Stimulated activated CD8-positive, alpha-beta memory T cell treated with anti-CD3 and anti-CD28 coated beads, Interleukin-12 subunit alpha, Interleukin-12 subunit beta, amount 100 ng/mL, for 4 hours (primary cell): ENCODE data around the gene RPL36A.

Experiments
- DNase-seq: peaks from one replicate; pipeline ENCODE4 v3.0.0-alpha.2; 2020; ENCODE audit warnings: low read depth

Gene RPL36A

GRCh38 chrX:101393530-101394305 is 2.9 kb downstream of the RPL36A start:
- no peak for DNase-seq

DNA sequence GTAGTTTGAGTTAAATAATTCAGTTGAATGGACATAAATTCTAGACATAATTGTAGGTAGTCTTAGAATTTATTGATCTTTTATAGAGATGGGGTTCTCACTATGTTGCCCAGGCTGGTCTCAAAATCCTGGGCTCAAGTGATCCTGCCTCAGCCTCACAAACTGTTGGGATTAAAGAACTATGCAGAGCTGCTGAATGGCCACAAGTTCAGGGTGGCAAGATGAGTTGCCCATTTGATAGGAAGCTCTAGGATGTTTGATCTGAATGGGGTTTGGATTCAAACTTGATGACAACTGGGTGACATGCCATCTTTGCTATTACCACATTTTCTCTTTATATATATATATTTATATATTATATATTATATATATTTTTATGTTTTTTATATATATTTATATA is 3.6 kb downstream of the RPL36A start:
- DNase-seq, result no peak

DNA sequence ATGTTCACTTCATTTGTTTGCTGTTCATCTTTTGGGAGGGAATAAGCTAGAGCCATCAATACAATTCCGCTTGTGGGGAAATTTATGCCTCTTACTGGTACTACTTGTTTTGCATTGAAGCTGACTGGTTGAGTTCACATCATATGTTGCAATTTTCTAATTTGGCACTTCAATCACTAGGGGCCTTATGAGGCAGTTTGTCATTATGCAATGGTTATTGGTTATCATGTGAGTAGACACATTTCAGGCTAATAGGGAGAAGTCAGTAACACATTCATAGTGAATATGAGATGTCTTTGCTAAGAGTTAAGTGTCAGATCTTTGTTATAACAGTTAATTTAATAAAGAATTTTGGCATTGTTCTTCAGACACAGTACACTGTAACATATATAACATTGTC is 5.0 kb downstream of the RPL36A start:
- no peak for DNase-seq

DNA sequence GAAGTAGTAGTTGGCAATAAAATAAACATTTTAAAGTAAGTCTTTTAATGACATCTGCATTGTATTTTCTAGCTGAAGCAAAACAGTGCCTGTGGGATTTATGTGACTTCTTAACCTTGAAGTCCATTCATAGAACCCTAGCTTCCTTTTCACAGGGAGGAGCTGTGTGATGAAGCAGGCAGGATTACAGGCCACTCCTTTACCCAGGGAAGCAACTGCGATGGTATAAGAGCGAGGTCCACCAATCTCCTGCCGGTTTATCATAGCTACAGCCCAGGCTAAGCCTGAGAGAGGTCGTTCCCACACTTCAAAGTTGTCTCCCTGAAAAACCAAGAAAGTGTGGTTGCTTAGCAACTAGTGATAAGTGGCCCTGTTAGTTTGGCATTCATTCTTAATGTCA is 7.0 kb downstream of the RPL36A start:
- no peak for DNase-seq

DNA sequence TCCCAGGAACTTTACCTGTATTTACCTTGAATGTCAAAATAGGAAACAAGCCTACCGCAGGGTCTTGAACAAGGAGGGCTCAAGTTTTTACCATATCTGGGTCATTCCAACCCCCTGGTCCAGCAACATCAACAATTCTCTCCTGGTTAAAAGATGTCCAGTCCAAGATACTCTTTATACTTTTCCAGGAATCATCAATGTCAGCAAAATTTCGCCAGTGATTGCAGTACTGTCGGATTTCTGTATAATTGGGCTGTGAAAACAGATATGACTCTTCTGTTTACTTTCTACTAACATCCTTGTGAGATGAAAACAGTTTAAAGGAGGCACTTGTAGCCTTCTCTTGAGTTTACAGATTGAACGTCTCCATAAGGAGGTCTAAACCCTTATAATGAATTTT is 7.9 kb downstream of the RPL36A start:
- DNase-seq, result no peak

DNA sequence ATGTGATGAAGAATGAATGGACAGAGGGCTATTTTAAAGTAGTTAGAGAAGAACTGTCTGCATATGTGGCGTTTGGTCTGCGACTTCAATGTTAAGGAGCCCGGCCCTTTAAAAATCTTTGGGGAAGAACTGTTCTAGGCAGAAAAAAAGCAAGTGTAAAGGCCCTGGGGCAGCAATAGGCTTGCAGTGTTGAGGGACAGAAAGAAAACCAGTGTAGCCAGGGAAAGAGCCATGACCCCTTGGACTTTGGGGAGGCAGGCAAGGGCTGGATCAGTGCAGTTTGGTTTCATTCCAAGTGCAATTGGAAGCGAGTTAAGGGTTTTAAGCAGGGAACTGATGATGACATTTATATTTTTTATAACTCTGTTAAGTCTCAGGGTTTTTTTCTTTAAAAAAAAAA is 9.0 kb downstream of the RPL36A start:
- DNase-seq, result no peak

DNA sequence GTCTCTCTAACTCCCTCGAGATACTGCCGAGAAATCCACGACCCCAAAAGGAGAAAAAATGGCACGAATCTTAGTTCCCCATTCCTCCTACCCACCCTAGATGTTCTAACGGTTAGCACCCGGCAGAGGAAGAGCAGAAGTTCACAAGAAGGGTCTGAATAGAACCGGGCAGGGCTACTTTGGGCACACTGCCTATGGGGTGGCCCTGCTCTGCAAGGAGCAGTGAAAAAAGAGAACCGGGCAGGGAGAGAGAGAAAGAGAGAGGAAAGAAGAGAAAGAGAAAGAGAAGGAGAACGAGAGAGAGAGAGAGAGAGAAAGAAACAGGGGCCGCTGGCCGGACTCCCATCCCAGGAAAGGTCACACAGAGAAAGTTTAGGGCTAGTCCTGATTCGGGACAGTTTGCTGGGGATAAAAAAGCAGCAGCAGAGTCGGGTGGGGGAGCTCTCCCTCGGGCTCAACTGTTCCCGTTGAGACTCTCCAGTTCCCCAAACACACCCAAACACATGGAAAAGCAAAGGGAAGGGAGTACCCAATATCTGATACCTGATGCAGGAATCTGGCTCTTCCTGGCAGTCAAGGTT is 16.4 kb downstream of the RPL36A start:
- DNase-seq, result no peak

DNA sequence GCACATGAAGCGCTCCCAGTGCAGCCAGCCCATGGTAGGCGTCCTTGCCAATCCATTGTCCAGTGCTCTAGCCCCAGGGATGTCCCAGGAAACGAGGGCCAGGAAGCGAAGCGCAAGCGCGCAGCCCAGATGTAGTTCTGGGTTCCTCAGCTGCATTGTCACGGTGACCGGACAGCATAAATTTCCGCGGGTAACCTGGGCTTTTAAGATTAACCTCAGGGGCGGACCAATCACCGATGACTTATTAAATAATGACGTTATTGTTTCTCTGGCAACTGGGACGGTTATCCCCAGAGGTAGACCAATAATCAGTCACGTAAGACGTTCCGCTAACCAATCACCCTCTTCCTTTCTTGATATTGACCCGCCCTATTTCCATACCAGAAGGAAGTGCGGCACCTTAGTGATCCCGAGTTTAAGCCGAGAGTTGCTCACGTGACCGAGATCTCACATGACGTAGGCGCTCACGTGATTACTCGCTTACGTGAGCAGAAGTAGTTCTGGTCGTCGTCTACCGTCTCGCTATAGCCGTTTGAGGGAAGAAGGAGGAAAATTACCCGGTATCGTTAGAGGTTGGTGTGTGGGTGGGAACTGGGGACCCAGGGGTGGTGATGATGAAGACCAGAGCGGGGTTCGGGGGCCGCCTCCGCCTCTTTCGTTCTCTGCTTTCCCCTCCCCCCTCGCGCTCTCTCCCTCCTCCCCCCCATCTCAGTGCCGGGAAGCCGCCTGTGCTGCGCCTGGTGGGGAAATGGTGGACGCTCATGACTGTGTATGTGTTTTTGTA is 17.1 kb downstream of the RPL36A start, which contains the start of the genes GLA and HNRNPH2:
Gene GLA, minus strand, starts transcription at position 178 of the 784 bp plus-strand sequence. Its CDS starts 22 bp downstream, at position 156.
Gene HNRNPH2, plus strand, starts transcription at position 475 of the 784 bp plus-strand sequence. CDS start 3,767 bp downstream, outside the sequence.
- peak; percentile 67 for DNase-seq

GRCh38 chrX:101408532-101408841 is 17.7 kb downstream of the RPL36A start:
- no peak for DNase-seq

DNA sequence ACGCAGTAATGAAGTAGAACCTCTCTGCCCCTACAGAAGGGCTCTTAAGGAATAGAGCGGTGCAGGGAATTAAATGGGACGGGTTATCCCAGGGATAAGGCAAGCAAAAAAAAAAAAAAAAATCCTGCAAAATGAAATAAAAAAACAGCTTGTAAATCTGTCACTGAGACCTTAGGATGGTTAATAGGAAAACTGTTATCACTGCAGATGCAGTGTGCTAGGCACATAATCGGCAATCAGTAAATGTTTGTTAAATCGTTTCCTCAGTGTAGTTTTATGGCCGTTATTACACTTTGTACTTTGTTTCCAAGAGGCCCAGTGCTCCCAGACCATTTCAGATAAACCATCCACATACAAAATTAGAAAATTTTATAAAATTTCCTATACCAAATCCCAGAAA is 18.2 kb downstream of the RPL36A start:
- DNase-seq, result no peak

DNA sequence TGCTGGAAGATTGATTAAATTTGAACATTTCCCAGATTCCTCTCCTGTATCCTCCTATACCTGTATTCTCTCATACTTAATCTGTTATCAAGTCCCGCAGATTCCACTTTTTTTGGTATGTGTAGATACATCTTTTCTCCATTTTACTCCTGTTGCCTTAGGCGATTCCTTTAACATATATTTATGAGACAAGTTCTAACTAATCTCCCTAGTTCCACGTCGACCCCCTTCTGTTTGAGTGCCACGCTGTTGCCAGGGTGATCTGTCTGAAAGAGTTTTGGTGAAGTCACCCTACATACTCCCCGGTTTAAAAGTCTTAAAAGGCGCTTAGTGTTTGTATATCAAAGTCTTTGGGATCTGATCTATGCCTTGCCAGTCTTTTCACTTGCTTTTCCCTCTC is 19.6 kb downstream of the RPL36A start:
- DNase-seq, result no peak

DNA sequence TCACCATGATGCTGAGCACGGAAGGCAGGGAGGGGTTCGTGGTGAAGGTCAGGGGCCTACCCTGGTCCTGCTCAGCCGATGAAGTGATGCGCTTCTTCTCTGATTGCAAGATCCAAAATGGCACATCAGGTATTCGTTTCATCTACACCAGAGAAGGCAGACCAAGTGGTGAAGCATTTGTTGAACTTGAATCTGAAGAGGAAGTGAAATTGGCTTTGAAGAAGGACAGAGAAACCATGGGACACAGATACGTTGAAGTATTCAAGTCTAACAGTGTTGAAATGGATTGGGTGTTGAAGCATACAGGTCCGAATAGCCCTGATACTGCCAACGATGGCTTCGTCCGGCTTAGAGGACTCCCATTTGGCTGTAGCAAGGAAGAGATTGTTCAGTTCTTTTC is 21.2 kb downstream of the RPL36A start:
- no peak for DNase-seq

GRCh38 chrX:101415180-101416145 is 24.7 kb downstream of the RPL36A start:
- DNase-seq, result no peak

DNA sequence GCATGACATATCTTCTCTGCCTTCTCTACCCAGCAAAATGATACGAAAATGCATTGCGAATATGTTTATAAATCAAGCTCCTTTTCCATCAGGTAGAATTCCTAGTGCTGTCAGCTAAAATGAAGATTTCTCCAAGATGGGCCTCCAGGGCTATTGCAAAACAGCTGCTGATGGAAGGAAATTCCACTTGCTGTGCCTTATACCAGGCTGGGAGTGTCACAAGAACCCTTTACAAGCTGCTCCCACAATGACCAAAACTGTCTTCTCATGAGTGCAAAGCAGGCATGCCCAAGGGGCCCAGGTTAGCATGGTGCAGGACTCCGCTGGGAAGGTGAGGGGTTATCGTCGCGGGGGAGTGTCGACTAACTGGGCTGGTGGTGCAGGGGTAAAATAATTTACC is 25.9 kb downstream of the RPL36A start:
- no peak for DNase-seq

- DNase-seq, result no peak
Measured at GRCh38 chrX:101417190-101417589, 26.4 kb downstream of the RPL36A start.

- DNase-seq, result peak; percentile 3
Measured at GRCh38 chrX:101417981-101418841, 27.4 kb downstream of the RPL36A start.

GRCh38 chrX:101419489-101419888 is 28.7 kb downstream of the RPL36A start:
- DNase-seq, result no peak

DNA sequence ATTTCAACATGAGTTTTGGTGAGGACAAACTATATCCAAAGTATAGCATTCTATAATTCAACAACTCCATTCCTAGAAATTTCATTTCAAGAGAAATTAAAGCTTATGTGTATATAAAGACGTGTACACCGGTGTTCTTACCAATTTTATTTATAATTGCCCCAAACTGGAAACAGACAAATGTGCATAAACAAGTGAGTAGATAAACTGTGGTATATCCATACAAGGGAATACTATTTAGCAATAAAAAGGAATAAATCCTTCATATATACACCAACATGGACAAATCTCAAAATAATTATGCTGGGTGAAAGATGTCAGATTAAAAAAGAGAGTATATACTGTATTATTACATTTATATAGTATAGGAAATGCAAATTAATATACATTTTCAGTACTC is 37.1 kb downstream of the RPL36A start:
- no peak for DNase-seq

DNA sequence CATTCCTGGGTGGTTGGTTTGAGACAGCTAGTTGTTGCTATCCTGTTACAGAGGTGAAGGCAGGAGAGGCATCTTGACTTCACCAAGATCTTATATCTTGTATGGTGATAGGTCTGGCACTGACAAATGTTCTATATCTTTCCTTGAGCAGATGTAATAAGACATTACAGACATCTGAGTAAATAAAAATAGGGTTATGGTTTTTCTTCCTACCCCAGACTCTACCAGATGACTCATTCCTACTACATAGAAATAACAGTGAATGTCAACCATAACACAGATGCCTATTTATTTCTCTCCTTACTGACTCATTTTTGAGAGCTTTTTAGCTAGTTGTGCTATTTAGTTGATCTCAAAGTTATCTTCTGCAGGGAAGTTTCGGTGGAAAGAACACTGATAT is 39.1 kb downstream of the RPL36A start:
- DNase-seq, result no peak

DNA sequence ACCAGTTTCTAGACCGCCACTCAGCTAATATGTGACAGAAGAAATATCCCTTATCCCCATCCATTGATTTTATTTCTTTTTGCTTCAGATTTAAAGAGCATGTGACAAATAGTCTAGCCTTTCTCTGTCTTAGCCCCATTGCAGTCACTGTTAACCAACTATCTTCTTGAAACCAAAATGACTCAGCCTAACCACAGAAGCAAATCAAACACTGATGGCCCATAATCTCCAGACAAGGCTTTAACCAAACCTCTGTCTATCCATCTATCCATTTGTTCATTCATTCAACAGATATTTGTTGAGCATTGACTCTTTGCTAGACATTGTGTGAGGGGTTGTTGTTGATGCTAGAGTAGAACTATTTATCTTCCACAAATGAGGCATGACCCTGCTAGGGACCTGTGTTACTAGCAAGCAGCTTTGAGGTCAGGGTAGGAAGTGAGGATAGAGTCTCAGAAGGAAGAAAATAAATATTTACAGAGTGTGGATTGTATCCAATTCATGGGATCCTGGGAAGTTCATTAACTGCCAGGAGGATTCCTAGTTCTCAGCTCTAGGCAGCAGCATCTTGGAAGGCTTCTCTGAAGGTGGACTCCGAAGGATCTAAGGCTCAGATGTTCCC is 39.8 kb downstream of the RPL36A start:
- no peak for DNase-seq
